DND-41 (cell line): Measurements from ENCODE around the gene SECTM1.
A peak's percentile ranks its signal among the peaks of the same experiment; 100 is the strongest.

Experiments used
- ATAC-seq: fragments of 200-7000 bp; cut with Tn5 transposase; 3 replicates; pipeline ENCODE4 v1.9.1; 2021; ENCODE audit warnings: low read depth; ENCODE audit not compliant: insufficient read depth
- DNase-seq: peaks from one replicate; pipeline ENCODE4 v3.0.0-alpha.2; 2020
- H2AFZ ChIP-seq: 2 replicates; pipeline ENCODE4 v1.6.0; 2012; ENCODE audit warnings: low read depth, low read length
- H3K27ac ChIP-seq: 2 replicates; pipeline ENCODE4 v1.5.1; 2012; ENCODE audit warnings: low read length, inconsistent platforms
- H3K27me3 ChIP-seq: fragments of 200-600 bp; sonication (generic); 2 replicates; pipeline ENCODE4 v1.6.0; 2012; ENCODE audit warnings: low read length, mild to moderate bottlenecking, inconsistent platforms; ENCODE audit not compliant: insufficient read depth, poor library complexity
- H3K36me3 ChIP-seq: 2 replicates; pipeline ENCODE4 v1.5.1; 2012; ENCODE audit warnings: low read length, inconsistent platforms; ENCODE audit not compliant: insufficient read depth
- H3K4me1 ChIP-seq: 2 replicates; pipeline ENCODE4 v1.5.1; 2012; ENCODE audit warnings: mild to moderate bottlenecking, low read length; ENCODE audit not compliant: insufficient read depth
- H3K4me2 ChIP-seq: 2 replicates; pipeline ENCODE4 v1.6.0; 2012; ENCODE audit warnings: mild to moderate bottlenecking, moderate library complexity, low read length, inconsistent platforms; ENCODE audit not compliant: insufficient read depth
- H3K4me3 ChIP-seq, 2 experiments: fragments of 200-600 bp in 1 of 2; shearing (Covaris generic) in 1 of 2; 2 replicates each; pipeline ENCODE4 v1.5.1; 2012 to 2016; ENCODE audit warnings: inconsistent platforms in 2 of 2, low read length in 2 of 2, mild to moderate bottlenecking in 2 of 2, low read depth in 1 of 2, moderate library complexity in 1 of 2
- H3K79me2 ChIP-seq: 2 replicates; pipeline ENCODE4 v1.6.0; 2012; ENCODE audit warnings: low read length, inconsistent platforms; ENCODE audit not compliant: insufficient read depth
- H3K9ac ChIP-seq: 2 replicates; pipeline ENCODE4 v1.6.0; 2012; ENCODE audit warnings: low read depth, mild to moderate bottlenecking, inconsistent platforms, low read length, moderate library complexity
- H3K9me3 ChIP-seq: 2 replicates; pipeline ENCODE4 v1.5.1; 2012; ENCODE audit warnings: low read length, moderate library complexity, mild to moderate bottlenecking, inconsistent platforms; ENCODE audit not compliant: insufficient read depth, severe bottlenecking
- H4K20me1 ChIP-seq: 2 replicates; pipeline ENCODE4 v1.6.0; 2012; ENCODE audit warnings: low read length; ENCODE audit not compliant: insufficient read depth
- CTCF ChIP-seq: IDR thresholded peaks from 2 replicates; pipeline ENCODE4 v1.5.1; 2012; ENCODE audit warnings: borderline replicate concordance, low read length, moderate library complexity, mild to moderate bottlenecking; ENCODE audit not compliant: poor library complexity, severe bottlenecking; ENCODE audit errors: extremely low read depth
- EZH2 ChIP-seq: IDR thresholded peaks from 3 replicates; pipeline ENCODE4 v1.6.1; 2012; ENCODE audit warnings: borderline replicate concordance, low read depth, mild to moderate bottlenecking, moderate library complexity, low read length, inconsistent platforms; ENCODE audit not compliant: severe bottlenecking

Gene SECTM1

GRCh38 chr17:82334622-82335394 lies 1.2 kb upstream of the SECTM1 start:
- Histone ChIP-seq H4K20me1 (no peaks in the 10 kb centered on the region), H3K36me3 (no peaks in the 10 kb centered on the region), H3K4me2 (peak overlapping the region; percentile 78), H3K27me3 (no peaks in the 10 kb centered on the region), H3K9ac (peak overlapping the region; percentile 60), H3K4me1 (peaks cover 23% of the 10 kb centered on the region), H3K79me2 (no peaks in the 10 kb centered on the region), H3K9me3 (no peaks in the 10 kb centered on the region), H3K27ac (peak overlapping the region; percentile 92), H3K4me3 (peak overlapping the region in 1 of 2 experiments; percentile 54; a peak in 3 of 4 replicates), H2AFZ (peak overlapping the region; percentile 86)
- no peak for TF ChIP-seq EZH2
- TF ChIP-seq CTCF: no peak
- DNase-seq (peak; percentile 84), ATAC-seq (peak; percentile 86)

GRCh38 chr17:82334204-82334621 lies 647 bp upstream of the SECTM1 start:
- peak overlapping the region; percentile 92 for H3K27ac ChIP-seq
- ATAC-seq: no peak
- TF ChIP-seq EZH2: no peak
- TF ChIP-seq CTCF: no peak
- no peaks in the 10 kb centered on the region for H3K9me3 ChIP-seq
- peak overlapping the region; percentile 78 for H3K4me2 ChIP-seq
- H3K36me3 ChIP-seq: no peaks in the 10 kb centered on the region
- peaks cover 23% of the 10 kb centered on the region for H3K4me1 ChIP-seq
- DNase-seq: no peak
- peak overlapping the region in 1 of 2 experiments; percentile 54; a peak in 2 of 4 replicates for H3K4me3 ChIP-seq
- peak overlapping the region; percentile 60 for H3K9ac ChIP-seq
- no peaks in the 10 kb centered on the region for H3K79me2 ChIP-seq
- no peaks in the 10 kb centered on the region for H3K27me3 ChIP-seq
- H4K20me1 ChIP-seq: no peaks in the 10 kb centered on the region
- peak overlapping the region; percentile 86; the same call in 1 of the 2 replicates for H2AFZ ChIP-seq

- H3K36me3 ChIP-seq: no peaks in the 10 kb centered on the region
- H3K9me3 ChIP-seq: no peaks in the 10 kb centered on the region
- no peak overlapping the region for H3K4me3 ChIP-seq
- no peaks in the 10 kb centered on the region for H3K27me3 ChIP-seq
- no peak overlapping the region for H3K4me2 ChIP-seq
- H3K9ac ChIP-seq: no peak overlapping the region
- no peaks in the 10 kb centered on the region for H3K79me2 ChIP-seq
- H3K4me1 ChIP-seq: peaks cover 23% of the 10 kb centered on the region
- peak overlapping the region; percentile 41; the same call in 1 of the 2 replicates for H3K27ac ChIP-seq
- ATAC-seq (no peak), DNase-seq (no peak)
- H2AFZ ChIP-seq: no peak overlapping the region
- H4K20me1 ChIP-seq: no peaks in the 10 kb centered on the region
- no peak for TF ChIP-seq EZH2
- no peak for TF ChIP-seq CTCF
Observed at GRCh38 chr17:82332669-82333278, 792 bp downstream of the SECTM1 start.
